HG03064 (cell line): Measurements from ENCODE around the gene CEP44.
"Not testable (repeated sequence)": the region's sequence is repeated elsewhere in the genome, so short reads cannot be mapped to it uniquely, and the experiment has no call there.

ENCODE experiments used
- ATAC-seq: cut with Tn5 transposase; IDR thresholded peaks from one replicate; pipeline ENCODE4 v1.9.1; 2021; ENCODE audit warnings: low read depth; ENCODE audit not compliant: unreplicated experiment

CEP44 gene

DNA sequence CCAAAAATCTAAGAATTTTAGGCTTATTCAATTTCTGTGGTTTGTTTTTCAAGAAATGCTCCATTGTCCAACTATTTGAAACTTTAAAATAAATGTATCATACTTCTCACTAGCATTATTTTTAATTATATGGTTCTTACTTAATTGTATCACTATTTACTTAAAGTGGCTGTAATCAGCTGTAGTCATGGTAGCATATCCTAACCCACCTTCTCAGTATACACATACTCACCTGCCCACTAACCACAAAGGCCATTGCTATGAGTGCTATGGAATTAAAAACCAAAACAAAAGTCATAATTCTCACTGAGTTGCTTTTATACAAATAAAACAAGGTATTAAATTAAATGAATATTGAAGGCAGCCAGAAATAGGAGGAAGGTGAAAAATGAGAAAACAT lies 5.2 kb upstream of the CEP44 start:
- ATAC-seq: no peak

DNA sequence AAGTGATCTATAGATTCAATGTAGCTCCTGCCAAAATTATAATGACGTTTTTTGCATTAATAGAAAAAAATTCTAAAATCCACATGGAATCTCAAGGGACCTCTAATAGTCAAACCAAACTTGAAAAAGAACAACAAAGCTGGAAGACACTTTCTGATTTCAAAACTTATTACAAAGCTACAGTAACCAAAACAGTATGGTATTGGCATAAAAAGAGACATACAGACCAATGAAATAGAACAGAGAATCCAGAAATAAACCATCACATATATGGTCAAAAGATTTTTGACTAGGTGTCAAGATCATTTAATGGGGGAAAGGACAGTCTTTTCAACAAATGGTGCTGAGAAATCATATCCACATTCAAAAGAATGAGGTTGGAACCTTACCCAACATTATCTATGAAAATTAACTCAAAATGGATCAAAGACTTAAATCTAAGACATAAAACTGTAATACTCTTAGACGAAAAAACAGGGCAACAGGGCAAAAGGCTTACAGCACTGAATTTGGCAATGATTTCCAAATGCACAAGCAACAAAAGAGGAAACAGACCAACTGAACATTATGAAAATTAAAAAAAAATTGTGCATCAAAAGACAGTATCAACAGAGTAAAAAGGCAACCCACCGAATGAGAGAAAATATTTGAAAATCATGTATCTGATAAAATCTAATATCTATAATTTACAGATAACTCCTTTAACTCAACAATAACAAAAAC lies 4.1 kb upstream of the CEP44 start:
- ATAC-seq: no peak

DNA sequence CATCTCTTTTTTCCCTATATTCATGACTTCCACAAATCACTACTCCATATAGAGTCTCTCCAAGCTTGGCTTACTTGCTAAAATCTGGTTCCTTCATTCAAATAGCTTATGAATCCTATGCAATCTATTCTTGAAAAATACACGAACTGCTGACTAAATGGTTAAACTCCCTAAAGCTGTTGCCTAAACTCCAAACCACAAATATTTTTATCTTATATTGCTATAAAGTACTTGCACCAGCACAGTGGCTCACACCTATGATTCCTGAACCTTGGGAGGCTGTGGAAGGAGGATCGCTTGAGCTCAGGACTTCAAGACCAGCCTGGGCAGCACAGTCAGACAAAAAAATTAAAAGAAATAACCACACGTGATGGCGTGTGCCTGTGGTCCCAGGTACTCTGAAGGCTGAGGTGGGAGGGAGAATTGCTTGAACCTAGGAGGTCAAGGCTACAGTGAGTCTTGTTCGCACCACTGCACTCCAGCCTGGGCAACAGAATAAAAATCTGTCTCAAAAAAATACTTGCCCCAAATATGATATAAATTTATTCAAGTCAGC lies 2.5 kb upstream of the CEP44 start:
- no peak for ATAC-seq

DNA sequence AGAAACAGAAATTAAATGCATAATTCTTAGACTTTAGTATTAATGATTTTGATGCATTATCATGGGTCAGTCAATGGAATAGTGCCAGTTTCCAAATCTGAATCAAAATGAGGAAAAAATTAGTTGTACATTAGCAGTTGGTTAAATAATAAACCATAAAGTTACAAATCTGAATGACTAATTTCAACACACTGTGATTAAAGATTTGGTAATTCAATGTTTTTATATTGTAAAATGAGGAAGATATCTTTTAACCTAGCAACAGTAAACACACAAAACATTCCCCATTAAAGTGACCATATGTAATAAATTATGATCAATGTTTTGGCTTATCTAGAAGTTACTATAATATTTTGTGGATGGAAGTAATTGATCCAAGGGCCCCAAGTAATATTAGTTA lies 1.8 kb upstream of the CEP44 start:
- ATAC-seq: no peak

DNA sequence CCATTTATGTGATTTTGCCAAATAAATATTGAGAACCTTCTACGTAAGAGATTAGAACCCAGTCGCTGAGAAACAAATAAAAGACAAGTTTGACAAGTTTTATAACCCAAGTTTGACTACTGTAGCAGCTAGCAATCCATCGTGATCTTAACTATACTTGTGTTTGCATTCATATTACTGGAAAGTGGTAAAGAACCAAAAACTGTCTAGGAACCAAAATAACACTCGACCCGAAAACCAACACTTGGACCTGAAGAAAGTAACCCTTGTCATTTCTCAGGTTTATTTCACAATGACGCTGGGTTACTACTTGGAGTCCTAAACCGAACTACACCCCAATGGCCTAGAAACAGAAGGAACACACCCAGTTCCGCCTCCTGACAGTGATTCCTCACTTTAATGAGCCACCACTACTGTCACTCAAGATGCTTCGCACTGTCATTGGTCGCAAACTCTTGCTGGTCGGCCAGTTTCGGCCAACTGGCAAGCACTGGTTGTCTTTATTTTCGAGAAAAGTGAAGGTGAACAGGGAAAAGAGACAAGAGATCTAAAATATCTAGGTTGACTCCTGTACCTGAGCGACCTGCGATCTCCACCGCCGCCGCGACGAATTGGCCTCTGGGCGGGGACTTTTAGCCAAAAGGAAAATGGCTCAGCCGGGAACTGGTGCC lies 740 bp upstream of the CEP44 start:
- ATAC-seq: peak; percentile 96

DNA sequence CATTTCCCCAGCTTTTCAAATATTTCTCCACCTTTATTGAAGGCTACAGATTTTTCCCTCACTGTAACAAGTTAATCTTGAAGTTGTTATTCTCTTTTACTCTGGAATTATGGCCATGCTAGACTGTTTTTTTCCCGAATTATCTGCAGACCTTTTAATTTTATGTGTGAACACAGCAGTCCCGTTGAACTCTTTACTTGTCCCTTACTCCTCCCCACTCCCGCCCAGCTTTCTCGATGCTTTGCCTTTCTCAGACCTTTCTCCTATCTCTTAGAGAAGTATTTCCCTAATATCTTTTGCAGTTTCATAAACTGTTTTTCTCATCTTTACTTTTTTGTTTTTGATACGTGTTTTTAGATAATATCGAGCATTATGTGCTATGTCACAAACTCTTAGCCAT lies 776 bp downstream of the CEP44 start:
- ATAC-seq: no peak

DNA sequence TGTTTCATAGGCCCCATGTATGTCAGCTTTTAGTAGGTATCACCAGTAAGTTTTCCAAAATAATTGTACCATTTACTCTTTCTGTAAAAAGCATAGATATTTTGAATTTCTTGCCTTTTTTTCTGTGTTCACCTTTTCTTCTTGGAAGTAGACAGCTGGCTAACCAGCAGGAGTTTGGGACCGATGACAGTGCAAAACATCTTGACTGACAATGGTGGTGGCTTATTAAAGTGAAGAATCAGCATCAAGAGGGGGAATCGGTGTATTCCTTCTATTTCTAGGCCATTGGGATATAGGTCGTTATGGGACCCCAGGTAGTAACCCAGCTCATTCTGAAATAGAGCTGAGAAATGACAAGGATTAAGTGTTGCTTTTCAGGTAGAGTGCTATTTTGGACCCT lies 3.2 kb downstream of the CEP44 start:
- ATAC-seq: no peak

DNA sequence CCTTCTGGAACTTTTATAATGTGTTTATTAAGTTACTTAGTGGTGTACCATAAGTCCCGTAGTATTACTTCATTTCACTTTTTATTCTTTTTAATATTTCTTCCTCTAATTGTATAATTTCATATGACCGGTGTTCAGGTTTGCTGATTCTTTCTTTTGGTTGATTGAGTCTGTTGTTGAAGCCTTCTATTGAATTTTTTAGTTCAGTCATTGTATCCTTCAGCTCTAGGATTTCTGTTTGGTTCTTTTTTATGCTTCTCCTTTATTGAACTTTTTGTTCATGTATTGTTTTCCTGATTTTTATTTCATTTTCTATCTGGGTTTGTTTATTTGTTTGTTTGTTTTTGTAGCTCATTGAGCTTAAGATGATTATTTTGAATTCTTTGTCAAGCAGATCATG lies 8.8 kb downstream of the CEP44 start:
- no peak for ATAC-seq

DNA sequence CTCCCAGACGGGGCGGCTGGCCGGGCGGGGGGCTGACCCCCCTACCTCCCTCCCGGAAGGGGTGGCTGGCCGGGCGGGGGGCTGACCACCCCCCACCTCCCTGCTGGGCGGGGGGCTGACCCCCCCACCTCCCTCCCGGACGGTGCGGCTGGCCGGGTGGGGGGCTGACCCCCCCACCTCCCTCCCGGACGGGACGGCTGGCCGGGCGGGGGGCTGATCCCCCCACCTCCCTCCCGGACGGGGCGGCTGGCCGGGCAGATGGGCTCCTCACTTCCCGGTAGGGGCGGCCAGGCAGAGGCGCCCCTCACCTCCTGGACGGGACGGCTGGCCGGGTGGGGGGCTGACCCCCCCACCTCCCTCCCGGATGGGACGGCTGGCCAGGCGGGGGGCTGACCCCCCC lies 10.9 kb downstream of the CEP44 start:
- not testable (repeated sequence) for ATAC-seq

DNA sequence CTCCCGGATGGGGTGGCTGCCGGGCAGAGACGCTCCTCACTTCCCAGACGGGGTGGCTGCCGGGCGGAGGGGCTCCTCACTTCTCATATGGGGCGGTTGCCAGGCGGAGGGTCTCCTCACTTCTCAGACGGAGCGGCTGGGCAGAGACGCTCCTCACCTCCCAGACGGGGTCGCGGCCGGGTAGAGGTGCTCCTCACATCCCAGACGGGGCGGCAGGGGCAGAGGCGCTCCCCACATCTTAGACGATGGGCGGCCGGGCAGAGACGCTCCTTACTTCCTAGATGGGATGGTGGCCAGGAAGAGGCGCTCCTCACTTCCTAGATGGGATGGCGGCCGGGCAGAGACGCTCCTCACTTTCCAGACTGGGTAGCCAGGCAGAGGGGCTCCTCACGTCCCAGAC lies 11.4 kb downstream of the CEP44 start:
- not testable (repeated sequence) for ATAC-seq

DNA sequence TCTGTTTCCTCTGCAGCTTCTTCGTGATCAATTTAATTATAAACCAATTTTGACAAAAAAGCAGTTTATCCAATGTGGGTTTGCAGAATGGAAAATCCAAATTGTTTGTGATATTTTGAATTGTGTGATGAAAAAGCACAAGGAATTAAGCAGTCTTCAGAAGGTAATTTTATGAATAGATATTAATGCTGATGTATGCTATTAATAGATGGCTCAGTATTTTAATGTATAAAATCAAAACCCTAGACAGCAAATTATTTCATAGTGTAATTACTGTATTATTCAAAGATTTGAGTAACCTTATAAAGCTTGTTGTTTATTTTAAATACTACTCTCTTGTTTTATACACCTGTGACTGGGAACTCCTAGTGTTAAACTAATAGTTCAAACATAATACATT lies 20.0 kb downstream of the CEP44 start:
- ATAC-seq: no peak

DNA sequence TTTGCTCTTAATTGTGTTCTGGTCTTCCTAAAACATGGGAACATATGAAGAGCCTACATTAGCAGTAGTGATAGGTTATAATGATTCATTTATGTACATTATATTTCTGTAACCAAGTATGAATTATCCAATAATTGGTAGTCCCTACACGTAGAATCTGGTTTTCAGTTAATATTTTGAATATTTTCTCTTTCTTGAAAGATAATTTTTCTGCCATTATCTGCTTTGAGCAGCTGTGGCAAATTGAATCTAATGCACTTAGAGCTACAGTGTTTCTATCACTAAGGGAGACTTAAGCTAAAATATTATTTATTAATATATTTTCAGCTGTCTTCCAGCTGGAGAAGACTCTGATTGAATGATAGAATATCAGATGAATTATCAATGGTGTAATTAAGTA lies 21.0 kb downstream of the CEP44 start:
- no peak for ATAC-seq

DNA sequence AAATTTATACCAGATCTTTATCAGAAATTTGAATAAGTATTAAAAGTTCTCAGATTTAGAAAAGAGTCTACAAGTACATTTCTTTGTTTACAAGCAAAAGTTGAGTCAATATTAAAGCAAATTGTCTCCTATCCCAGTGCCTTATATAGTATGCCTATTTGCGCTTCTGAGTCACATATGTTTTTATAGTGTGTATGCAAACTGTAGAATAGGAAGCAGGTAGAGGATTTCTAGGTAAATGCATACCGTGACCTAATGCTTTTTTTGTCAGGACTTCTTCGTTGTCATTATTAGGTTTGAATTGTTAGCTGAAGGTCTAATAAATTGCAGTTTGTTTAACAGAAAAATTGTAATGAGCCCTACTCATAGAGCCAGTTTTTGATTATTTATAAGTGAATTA lies 22.2 kb downstream of the CEP44 start:
- ATAC-seq: no peak

DNA sequence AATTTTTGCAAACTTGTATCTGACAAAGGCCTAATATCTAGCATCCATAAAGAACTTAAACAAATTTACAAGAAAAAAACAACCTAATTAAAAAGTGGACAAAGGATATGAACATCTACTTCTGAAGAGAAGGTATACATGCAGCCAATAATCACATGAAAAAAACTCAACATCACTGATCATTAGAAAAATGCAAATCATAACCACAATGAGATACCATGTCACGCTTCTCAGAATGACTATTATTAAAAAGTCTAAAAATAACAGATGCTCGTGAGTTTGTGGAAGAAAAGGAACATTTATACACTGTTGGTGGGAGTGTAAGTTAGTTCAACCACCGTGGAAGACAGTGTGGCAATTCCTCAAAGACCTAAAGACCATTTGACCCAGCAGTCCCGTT lies 24.0 kb downstream of the CEP44 start:
- ATAC-seq: no peak

DNA sequence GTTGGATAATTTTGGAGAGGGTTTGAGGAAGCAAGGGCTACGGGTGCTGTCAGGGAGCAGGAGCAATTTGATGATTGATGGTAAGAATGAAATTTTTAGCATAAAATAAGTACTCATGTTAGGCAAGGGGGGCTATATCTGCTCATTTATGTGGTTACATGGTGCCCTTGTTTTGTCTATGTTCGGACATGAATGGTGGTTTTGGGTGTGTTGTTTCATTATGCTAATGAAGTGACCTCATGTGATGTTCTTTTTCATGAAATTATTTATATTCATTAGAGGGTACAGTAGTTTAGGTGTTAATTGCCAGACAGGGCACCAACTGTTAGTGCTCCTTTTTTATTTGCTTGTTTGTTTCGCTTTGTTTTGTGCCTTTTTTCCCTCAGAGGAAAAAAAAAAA lies 29.3 kb downstream of the CEP44 start:
- ATAC-seq: no peak

DNA sequence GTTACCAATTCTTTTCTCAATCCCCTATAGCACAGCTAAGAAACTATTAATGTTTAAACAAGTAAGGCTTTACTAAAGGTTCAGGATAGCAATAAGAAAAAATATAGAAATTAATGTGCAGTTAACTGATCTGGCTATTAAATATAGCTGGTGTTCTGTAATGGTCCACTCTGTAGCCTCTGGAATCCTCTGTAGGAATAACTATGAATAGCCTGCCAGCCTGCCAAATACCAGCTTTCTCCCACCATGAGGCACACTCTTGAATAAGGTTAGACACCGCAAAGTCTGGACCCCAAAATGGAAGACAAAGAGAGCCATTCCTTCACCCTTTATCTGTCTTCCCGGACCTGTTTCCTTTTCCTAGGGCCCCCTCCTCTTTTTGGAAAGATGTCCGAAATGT lies 30.6 kb downstream of the CEP44 start:
- no peak for ATAC-seq

DNA sequence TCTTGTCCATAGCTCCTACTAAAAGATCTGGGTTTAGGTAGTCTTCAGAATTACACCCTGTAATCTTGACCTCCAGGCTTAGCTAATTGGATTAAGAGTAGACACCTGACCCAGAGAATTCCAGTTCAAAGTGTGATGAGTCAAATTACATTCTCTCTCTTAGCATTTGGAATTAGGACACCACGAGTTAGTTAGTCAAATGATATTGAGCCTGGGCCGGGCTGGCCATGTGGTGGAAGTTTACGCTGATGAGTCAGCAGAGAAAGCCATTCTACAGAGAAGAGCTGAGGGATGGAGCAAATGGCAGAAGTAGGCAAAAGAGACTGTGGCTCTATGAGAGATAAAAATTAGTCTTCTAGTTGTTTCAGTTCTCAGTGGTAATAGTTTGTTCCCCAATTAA lies 31.1 kb downstream of the CEP44 start:
- ATAC-seq: no peak

DNA sequence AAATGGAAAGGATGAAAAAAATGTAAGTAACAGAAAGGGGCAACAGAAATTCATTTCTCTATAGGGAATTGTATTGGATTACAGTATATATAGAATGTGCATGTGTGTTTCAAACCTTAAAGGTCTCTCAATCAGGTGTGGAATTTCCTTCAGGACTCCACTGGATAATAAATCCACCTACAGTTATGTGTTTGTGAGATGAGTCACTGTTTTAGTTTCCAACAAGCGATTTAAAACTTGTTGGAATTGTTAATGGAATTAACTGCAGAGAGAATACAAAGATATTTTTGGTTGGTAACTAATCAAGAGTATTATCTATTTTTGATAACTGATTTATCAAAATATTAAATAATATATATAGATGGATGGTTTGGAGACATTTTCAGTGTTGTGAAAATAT lies 32.8 kb downstream of the CEP44 start:
- ATAC-seq: no peak

DNA sequence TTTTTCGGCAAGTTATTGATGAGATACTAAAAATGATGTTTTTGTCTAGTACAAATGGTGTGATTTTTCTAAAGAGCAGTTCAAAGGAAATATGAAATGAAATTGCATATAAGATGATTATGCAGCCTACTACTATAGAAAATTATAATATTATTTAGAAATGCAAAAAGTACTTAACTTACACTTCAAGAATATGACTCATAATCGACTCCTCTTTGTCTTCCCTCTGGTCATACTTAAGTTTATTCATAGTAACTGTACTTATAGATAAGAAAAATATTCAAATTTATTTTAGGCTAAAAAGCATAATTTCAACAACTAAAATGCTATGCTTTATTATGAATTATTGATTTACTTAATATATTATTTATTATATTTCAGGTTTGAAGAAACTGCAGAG lies 33.2 kb downstream of the CEP44 start:
- ATAC-seq: no peak

DNA sequence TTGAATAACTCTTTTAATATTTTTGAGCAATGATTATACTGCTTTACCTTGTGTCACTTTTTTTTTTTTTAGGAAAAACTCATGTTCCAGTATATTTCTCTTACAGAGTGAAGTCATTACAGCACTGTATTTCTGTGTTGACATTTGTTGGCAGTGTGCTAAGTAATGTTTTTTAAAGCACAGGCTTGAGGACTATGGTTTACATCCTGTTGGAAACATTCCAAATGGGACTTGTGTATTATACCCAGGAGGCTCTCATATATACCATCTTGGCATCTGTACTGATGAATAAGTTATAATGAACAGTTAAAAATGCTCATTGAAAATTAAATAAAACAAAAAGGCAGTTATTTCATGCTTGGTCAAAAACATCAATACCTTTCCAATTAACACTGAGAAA lies 33.8 kb downstream of the CEP44 start:
- no peak for ATAC-seq

DNA sequence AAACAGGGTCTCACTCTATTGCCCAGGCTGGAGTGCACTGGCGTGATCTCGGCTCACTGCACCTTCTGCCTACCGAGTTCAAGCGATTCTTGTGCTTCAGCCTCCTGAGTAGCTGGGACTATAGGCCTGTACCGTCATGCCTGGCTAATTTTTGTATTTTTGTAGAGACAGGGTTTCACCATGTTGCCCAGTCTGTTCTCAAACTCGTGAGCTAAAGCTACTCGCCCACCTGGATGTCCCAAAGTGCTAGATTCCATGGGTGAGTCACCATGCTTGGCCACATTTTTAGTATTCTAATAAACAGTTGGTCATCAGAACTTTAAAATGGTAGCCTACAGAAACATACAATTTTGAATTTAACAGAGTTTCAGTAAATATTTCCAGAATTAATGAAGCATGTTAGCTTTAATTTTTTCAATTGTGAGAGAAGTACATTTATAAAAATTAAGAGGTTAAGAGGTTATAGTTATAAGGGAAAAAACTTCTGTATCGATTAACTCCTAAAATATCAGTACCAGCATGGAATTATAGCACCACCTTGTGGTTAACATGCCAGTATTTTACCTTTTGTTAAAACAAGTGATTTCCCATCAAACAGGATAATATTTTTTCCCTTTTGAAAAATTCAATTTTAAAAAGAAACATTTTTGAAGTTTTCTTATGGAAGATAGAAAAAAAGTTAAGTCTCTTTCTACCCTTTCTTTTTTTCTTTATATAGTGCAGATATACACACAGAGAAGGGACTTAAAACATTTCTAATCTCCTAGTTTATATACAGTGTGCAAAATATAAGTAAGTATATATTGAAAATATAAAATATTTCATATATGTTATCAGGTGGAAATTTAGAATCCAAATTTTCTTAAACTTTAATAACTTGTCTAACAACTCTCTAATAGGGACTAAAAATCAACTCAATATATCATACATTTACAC lies 35.4 kb downstream of the CEP44 start:
- no peak for ATAC-seq
